HepG2 (cell line): ENCODE results near the gene PEBP1. TPM values are rescaled to one million over a fixed set of nuclear protein-coding genes. Genes with fewer than 3 reads are reported as not detected.

Experiments used
- ATF3 ChIP-seq: sonication (generic); formaldehyde crosslinking; IDR thresholded peaks from 2 replicates; pipeline ENCODE4 v1.4.0; 2020; ENCODE audit warnings: missing genetic modification reagents
- BORCS8-MEF2B ChIP-seq: sonication (generic); formaldehyde crosslinking; IDR thresholded peaks from 2 replicates; pipeline ENCODE4 v1.8.0; 2022; ENCODE audit warnings: mild to moderate bottlenecking, missing genetic modification reagents
- CENPX ChIP-seq: sonication (generic); formaldehyde crosslinking; IDR thresholded peaks from 2 replicates; pipeline ENCODE4 v1.9.0; 2021; ENCODE audit warnings: mild to moderate bottlenecking, missing genetic modification reagents, moderate library complexity
- CHD2 ChIP-seq: IDR thresholded peaks from 2 replicates; pipeline ENCODE4 v1.6.1; 2011; ENCODE audit warnings: low read depth, low read length, improper control_type of control experiment
- CREM ChIP-seq, 2 experiments: sonication (generic) in 1 of 2; formaldehyde crosslinking in 1 of 2; IDR thresholded peaks; 2 replicates each; pipeline versions ENCODE4 v1.4.0 to v1.6.1; 2016 to 2020; ENCODE audit warnings: antibody characterized with exemption in 1 of 2, mild to moderate bottlenecking in 1 of 2, missing genetic modification reagents in 1 of 2
- E2F1 ChIP-seq: sonication (generic); formaldehyde crosslinking; IDR thresholded peaks from 2 replicates; pipeline ENCODE4 v1.5.0; 2020; ENCODE audit warnings: missing genetic modification reagents
- FOXP1 ChIP-seq, 2 experiments: fragments of 450-650 bp in 1 of 2; IDR thresholded peaks; 2 replicates each; pipeline ENCODE4 v1.6.1; 2017 to 2018; ENCODE audit warnings: antibody characterized with exemption in 1 of 2
- HOXA3 ChIP-seq: sonication (generic); formaldehyde crosslinking; IDR thresholded peaks from 2 replicates; pipeline ENCODE4 v1.5.0; 2020; ENCODE audit warnings: missing genetic modification reagents
- IKZF4 ChIP-seq: sonication (generic); formaldehyde crosslinking; IDR thresholded peaks from 2 replicates; pipeline ENCODE4 v1.5.1; 2020; ENCODE audit warnings: borderline replicate concordance, mild to moderate bottlenecking, low read depth, missing genetic modification reagents; ENCODE audit errors: not compliant biosample characterization
- KDM3A ChIP-seq: IDR thresholded peaks from 2 replicates; pipeline ENCODE4 v1.6.1; 2018; ENCODE audit warnings: low read depth, missing compliant biosample characterization
- MXD3 ChIP-seq: IDR thresholded peaks from 2 replicates; pipeline ENCODE4 v1.6.1; 2016; ENCODE audit warnings: mild to moderate bottlenecking, missing biosample characterization, missing genetic modification reagents
- MXD4 ChIP-seq: IDR thresholded peaks from 2 replicates; pipeline ENCODE4 v1.6.1; 2016; ENCODE audit warnings: mild to moderate bottlenecking, missing biosample characterization, missing genetic modification reagents
- RORA ChIP-seq: sonication (generic); formaldehyde crosslinking; IDR thresholded peaks from 2 replicates; pipeline ENCODE4 v1.5.0; 2020; ENCODE audit warnings: mild to moderate bottlenecking, missing genetic modification reagents, moderate library complexity
- SAFB2 ChIP-seq: sonication (generic); formaldehyde crosslinking; IDR thresholded peaks from 2 replicates; pipeline ENCODE4 v1.5.1; 2020; ENCODE audit warnings: missing genetic modification reagents, low read depth, mild to moderate bottlenecking, borderline replicate concordance
- SKIL ChIP-seq: sonication (generic); formaldehyde crosslinking; IDR thresholded peaks from 2 replicates; pipeline ENCODE4 v1.8.0; 2022; ENCODE audit warnings: missing genetic modification reagents, mild to moderate bottlenecking, moderate library complexity, borderline replicate concordance
- SMAD3 ChIP-seq: sonication (generic); formaldehyde crosslinking; IDR thresholded peaks from 2 replicates; pipeline ENCODE4 v1.4.0; 2020; ENCODE audit warnings: missing genetic modification reagents
- ZC3H4 ChIP-seq: sonication (generic); formaldehyde crosslinking; IDR thresholded peaks from 2 replicates; pipeline ENCODE4 v1.4.0; 2020; ENCODE audit warnings: missing genetic modification reagents, borderline replicate concordance
- ZNF280B ChIP-seq: sonication (generic); formaldehyde crosslinking; IDR thresholded peaks from 2 replicates; pipeline ENCODE4 v1.5.0; 2020; ENCODE audit warnings: missing genetic modification reagents, mild to moderate bottlenecking, borderline replicate concordance
- ZNF557 ChIP-seq: sonication (generic); formaldehyde crosslinking; IDR thresholded peaks from 2 replicates; pipeline ENCODE4 v1.4.0; 2020; ENCODE audit warnings: missing genetic modification reagents
- ZNF672 ChIP-seq: sonication (generic); formaldehyde crosslinking; IDR thresholded peaks from 2 replicates; pipeline ENCODE4 v1.8.1; 2022; ENCODE audit warnings: missing genetic modification reagents
- ZNF839 ChIP-seq: sonication (generic); formaldehyde crosslinking; IDR thresholded peaks from 2 replicates; pipeline ENCODE4 v1.4.0; 2020; ENCODE audit warnings: missing genetic modification reagents, mild to moderate bottlenecking, borderline replicate concordance
- ZZZ3 ChIP-seq: sonication (generic); formaldehyde crosslinking; IDR thresholded peaks from 2 replicates; pipeline ENCODE4 v1.4.0; 2020; ENCODE audit warnings: missing genetic modification reagents, mild to moderate bottlenecking, borderline replicate concordance
- polyA plus RNA-seq, 8 experiments: library from polyadenylated mRNA; depleted of rRNA in 3 of 8; stranded (reverse) in 7 of 8; unstranded in 1 of 8; fragments of >200 nt; fragmentation: Illumina TruSeq in 4 of 8; extraction: Trizol in 4 of 8; gene quantifications; 2 replicates each; pipeline versions ENCODE4 v1.2.1 to v1.2.3, GENCODE V29; 2011 to 2016; ENCODE audit warnings: low read depth in 4 of 8, missing spikeins in 1 of 8, mixed read lengths in 1 of 8; ENCODE audit not compliant: insufficient read depth in 1 of 8
- total RNA-seq, 5 experiments: library from RNA; depleted of rRNA; stranded (reverse); fragments of >200 nt; fragmentation: Illumina TruSeq; extraction: Trizol; gene quantifications; 2 replicates each; pipeline ENCODE4 v1.2.3, GENCODE V29; 2016; ENCODE audit warnings: low read depth in 1 of 5

The PEBP1 gene
- total and polyA plus RNA-seq, 2 of the 13 experiments (the other 11 are each of a cell fraction or from before 2014, with no cell fraction given), result 538 to 1,505 TPM

GRCh38 chr12:118135788-118136558, at the start of gene PEBP1 (continued):
- peak; percentile 95; the same call in 1 of the 2 replicates for TF ChIP-seq SAFB2 (CRISPR knock-in tag)
- TF ChIP-seq E2F1, result peak; percentile 77
- peak; percentile 18; the same call in 1 of the 2 replicates for TF ChIP-seq ZNF839 (CRISPR knock-in tag)
- TF ChIP-seq ZNF557 (CRISPR knock-in tag), result no peak
- 0 out of 2 replicates have a peak, but pooled peaks have one; percentile 50 for TF ChIP-seq ZNF280B (CRISPR knock-in tag)
- peak; percentile 73 for TF ChIP-seq MXD4 (CRISPR knock-in tag)
- TF ChIP-seq KDM3A (CRISPR knock-in tag), result peak; percentile 51; the same call in 1 of the 2 replicates
- no peak; the same call in 1 of the 2 replicates for TF ChIP-seq ZC3H4 (CRISPR knock-in tag)
- no peak for TF ChIP-seq SMAD3 (CRISPR knock-in tag)
- peak; percentile 97 for TF ChIP-seq IKZF4 (CRISPR knock-in tag)
- TF ChIP-seq CENPX (CRISPR knock-in tag), result no peak
- TF ChIP-seq SKIL, result no peak; the same call in 1 of the 2 replicates
- peak; percentile 58; the same call in 1 of the 2 replicates for TF ChIP-seq ZZZ3
- peak; percentile 91 for TF ChIP-seq CHD2
- TF ChIP-seq MXD3 (CRISPR knock-in tag), result peak; percentile 79
- peak; percentile 53 for TF ChIP-seq ATF3 (CRISPR knock-in tag)
- TF ChIP-seq RORA, result no peak
- peak; percentile 90 for TF ChIP-seq BORCS8-MEF2B (CRISPR knock-in tag)
- TF ChIP-seq CREM (IDR thresholded peaks at IDR 0.05), result peak; percentile 15; the same call in 1 of the 2 replicates
- no peak for TF ChIP-seq CREM (CRISPR knock-in tag; IDR thresholded peaks at IDR 0.05)
- no peak for TF ChIP-seq ZNF672 (CRISPR knock-in tag)
- TF ChIP-seq FOXP1 (IDR thresholded peaks at IDR 0.05), result no peak
- 0 out of 2 replicates have a peak, but pooled peaks have one; percentile 28 for TF ChIP-seq FOXP1 (CRISPR knock-in tag; IDR thresholded peaks at IDR 0.05)
- TF ChIP-seq HOXA3 (CRISPR knock-in tag), result peak; percentile 88
